Endodermal cell (in vitro differentiated cells): ENCODE measurements around the gene ABHD16A. TPM values are rescaled to one million over a fixed set of nuclear protein-coding genes. Genes with fewer than 3 reads are reported as not detected.

ENCODE experiments used
- DNase-seq: peaks from one replicate; pipeline ENCODE4 v3.0.0-alpha.2; 2017
- H3K27ac ChIP-seq: 2 replicates; pipeline ENCODE4 v1.5.1; 2013; ENCODE audit warnings: mild to moderate bottlenecking, low read depth, low read length, moderate library complexity
- H3K27me3 ChIP-seq: 2 replicates; pipeline ENCODE4 v1.6.1; 2013; ENCODE audit warnings: mild to moderate bottlenecking, low read length, moderate library complexity; ENCODE audit not compliant: insufficient read depth, control insufficient read depth, poor library complexity, severe bottlenecking
- H3K36me3 ChIP-seq: 2 replicates; pipeline ENCODE4 v1.7.0; 2013; ENCODE audit warnings: mild to moderate bottlenecking, low read length, moderate library complexity; ENCODE audit not compliant: control insufficient read depth, insufficient read depth
- H3K4me1 ChIP-seq: one replicate; pipeline ENCODE4 v1.7.0; 2013; ENCODE audit warnings: low read length; ENCODE audit not compliant: control insufficient read depth, insufficient read depth
- H3K4me3 ChIP-seq: 2 replicates; pipeline ENCODE4 v1.5.1; 2013; ENCODE audit warnings: mild to moderate bottlenecking, low read length, moderate library complexity
- H3K9ac ChIP-seq: 2 replicates; pipeline ENCODE4 v1.6.1; 2013; ENCODE audit warnings: mild to moderate bottlenecking, low read length, moderate library complexity; ENCODE audit not compliant: poor library complexity, severe bottlenecking; ENCODE audit errors: extremely low read depth
- H3K9me3 ChIP-seq: 2 replicates; pipeline ENCODE4 v1.6.1; 2013; ENCODE audit warnings: mild to moderate bottlenecking, low read length, moderate library complexity; ENCODE audit not compliant: control insufficient read depth
- H3K27ac Mint-ChIP-seq: 2 replicates; pipeline ENCODE4 v1.8.0; 2020; ENCODE audit warnings: mixed read lengths
- H3K27me3 Mint-ChIP-seq: 2 replicates; pipeline ENCODE4 v1.8.0; 2021; ENCODE audit warnings: mild to moderate bottlenecking, mixed read lengths; ENCODE audit not compliant: insufficient read depth
- H3K36me3 Mint-ChIP-seq: 2 replicates; pipeline ENCODE4 v1.8.0; 2020; ENCODE audit warnings: low read depth, mixed read lengths
- H3K4me1 Mint-ChIP-seq: 2 replicates; pipeline ENCODE4 v1.8.0; 2020; ENCODE audit warnings: mixed read lengths
- H3K4me3 Mint-ChIP-seq: 2 replicates; pipeline ENCODE4 v1.8.0; 2020; ENCODE audit warnings: mild to moderate bottlenecking, moderate library complexity, mixed read lengths
- H3K9me3 Mint-ChIP-seq: 2 replicates; pipeline ENCODE4 v1.8.0; 2020; ENCODE audit warnings: mild to moderate bottlenecking, mixed read lengths
- WGBS, 2 experiments: methylation state at CpG; one replicate each; pipeline versions ENCODE4 v1.1.5 to v1.1.7; 2013; ENCODE audit warnings: missing lambda C conversion rate in 2 of 2, mixed read lengths in 1 of 2; ENCODE audit not compliant: insufficient coverage in 1 of 2, insufficient read length in 1 of 2; 5-methylcytosine and 5-hydroxymethylcytosine counted together
- total RNA-seq, 2 donors: library from RNA; stranded (reverse); fragmentation: NEBNext Ultra II Directional in 1 of 2; extraction: Animal tissue kit (Norgen Biotek cat#: 25700) in 1 of 2; gene quantifications; 2 replicates in 1 of 2; 3 replicates in 1 of 2; pipeline ENCODE4 v1.2.1, GENCODE V29; 2021
- TF ChIP-seq, protein P1 (sequence below): fragments of 200-600 bp; sonication (generic); conservative IDR thresholded peaks from 2 replicates; pipeline ENCODE4 v1.5.0; 2021; ENCODE audit warnings: antibody characterized with exemption, mild to moderate bottlenecking

ABHD16A gene
- total RNA-seq, 2 donors from 2014 or later, result 38.3 to 59.5 TPM

- Mint-ChIP-seq H3K9me3 (no peaks in the 10 kb centered on the region), H3K27me3 (no peaks in the 10 kb centered on the region), H3K36me3 (peaks cover 12% of the 10 kb centered on the region), H3K4me3 (peak within 1 kb of the TSS; percentile 99), H3K4me1 (peaks cover 43% of the 10 kb centered on the region), H3K27ac (peak within 1 kb of the TSS; percentile 97)
- no peaks in the 10 kb centered on the region for H3K27me3 ChIP-seq
- TF ChIP-seq, protein P1, sequence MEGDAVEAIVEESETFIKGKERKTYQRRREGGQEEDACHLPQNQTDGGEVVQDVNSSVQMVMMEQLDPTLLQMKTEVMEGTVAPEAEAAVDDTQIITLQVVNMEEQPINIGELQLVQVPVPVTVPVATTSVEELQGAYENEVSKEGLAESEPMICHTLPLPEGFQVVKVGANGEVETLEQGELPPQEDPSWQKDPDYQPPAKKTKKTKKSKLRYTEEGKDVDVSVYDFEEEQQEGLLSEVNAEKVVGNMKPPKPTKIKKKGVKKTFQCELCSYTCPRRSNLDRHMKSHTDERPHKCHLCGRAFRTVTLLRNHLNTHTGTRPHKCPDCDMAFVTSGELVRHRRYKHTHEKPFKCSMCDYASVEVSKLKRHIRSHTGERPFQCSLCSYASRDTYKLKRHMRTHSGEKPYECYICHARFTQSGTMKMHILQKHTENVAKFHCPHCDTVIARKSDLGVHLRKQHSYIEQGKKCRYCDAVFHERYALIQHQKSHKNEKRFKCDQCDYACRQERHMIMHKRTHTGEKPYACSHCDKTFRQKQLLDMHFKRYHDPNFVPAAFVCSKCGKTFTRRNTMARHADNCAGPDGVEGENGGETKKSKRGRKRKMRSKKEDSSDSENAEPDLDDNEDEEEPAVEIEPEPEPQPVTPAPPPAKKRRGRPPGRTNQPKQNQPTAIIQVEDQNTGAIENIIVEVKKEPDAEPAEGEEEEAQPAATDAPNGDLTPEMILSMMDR, result no peak
- peak within 1 kb of the TSS; percentile 78 for H3K27ac ChIP-seq
- H3K4me1 ChIP-seq, result peaks cover 13% of the 10 kb centered on the region
- H3K4me3 ChIP-seq, result peak within 1 kb of the TSS; percentile 80
- H3K9ac ChIP-seq, result peak within 1 kb of the TSS; percentile 64
- peak; percentile 100 for DNase-seq
- peaks cover 5% of the 10 kb centered on the region for H3K36me3 ChIP-seq
- no peaks in the 10 kb centered on the region for H3K9me3 ChIP-seq
- 3 to 6% methylated on average over 31 to 58 of the region's 58 CpGs for WGBS, 2 experiments
Measured at GRCh38 chr6:31739639-31740396, 36.7 kb upstream of the ABHD16A start, which contains the start of gene MSH5. TSS of gene MSH5 (plus strand) at chr6:31740005. CDS start at chr6:31740467, 462 bp downstream.

DNA sequence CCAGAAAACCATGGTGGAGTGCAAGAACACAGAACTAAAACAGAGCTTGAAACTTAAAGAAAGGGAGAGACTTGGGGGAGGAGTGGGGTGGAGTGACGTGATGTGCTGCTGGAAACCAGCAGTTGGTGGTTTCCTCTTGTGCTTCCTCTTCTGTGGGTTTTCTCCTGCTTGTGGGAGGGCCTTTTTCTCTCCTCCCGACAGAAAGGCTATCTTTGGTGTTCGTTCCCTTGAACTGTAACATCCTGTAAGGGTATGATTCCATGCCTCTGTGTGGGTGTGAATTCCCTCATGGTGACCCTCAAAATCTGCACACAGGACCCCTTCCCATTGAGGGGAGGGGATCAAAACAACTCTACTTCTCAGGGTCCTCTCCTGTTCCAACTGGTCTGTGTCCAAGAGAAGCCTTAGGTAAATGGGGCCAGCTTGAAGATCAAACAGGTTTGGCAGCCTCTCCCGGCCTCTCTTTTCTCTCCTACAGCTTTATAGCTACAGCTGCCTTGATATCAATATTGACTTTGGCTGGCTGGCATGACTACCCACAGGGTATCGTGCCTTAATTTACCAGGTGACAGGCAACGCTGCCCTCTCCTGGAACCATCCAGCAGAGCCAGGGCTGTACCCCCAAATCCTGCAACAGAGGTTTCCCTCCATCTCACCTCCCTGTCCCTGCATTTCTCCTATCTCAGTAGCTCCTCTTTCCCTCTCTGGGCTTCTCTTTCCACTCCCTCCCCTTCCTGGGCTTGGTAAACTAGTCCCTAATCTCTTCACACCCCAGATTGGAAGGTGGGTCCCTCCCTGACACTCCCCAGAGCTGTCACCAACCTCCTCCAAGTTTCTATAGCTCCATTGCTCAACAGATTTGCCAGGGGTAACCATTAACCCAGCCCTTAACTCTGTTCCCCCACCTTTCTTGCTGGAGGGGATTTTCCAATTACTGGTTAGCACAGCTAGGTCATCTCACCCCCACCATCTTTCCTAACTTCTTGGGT is 35.2 kb upstream of the ABHD16A start:
- no peaks in the 10 kb centered on the region for H3K9me3 ChIP-seq
- Mint-ChIP-seq H3K9me3 (no peaks in the 10 kb centered on the region), H3K27ac (peak overlapping the region; percentile 93), H3K36me3 (peaks cover 24% of the 10 kb centered on the region), H3K27me3 (no peaks in the 10 kb centered on the region), H3K4me3 (peak overlapping the region; percentile 99), H3K4me1 (peaks cover 46% of the 10 kb centered on the region)
- peak; percentile 62 for DNase-seq
- H3K36me3 ChIP-seq, result peaks cover 18% of the 10 kb centered on the region
- peak overlapping the region; percentile 51 for H3K4me3 ChIP-seq
- TF ChIP-seq, protein P1, result peak; percentile 32
- H3K9ac ChIP-seq, result peak overlapping the region; percentile 38
- WGBS, 2 experiments, result 58 to 81% methylated on average over 3 to 6 of the region's 6 CpGs
- H3K27ac ChIP-seq, result peak overlapping the region; percentile 87
- peaks cover 18% of the 10 kb centered on the region for H3K4me1 ChIP-seq
- no peaks in the 10 kb centered on the region for H3K27me3 ChIP-seq

DNA sequence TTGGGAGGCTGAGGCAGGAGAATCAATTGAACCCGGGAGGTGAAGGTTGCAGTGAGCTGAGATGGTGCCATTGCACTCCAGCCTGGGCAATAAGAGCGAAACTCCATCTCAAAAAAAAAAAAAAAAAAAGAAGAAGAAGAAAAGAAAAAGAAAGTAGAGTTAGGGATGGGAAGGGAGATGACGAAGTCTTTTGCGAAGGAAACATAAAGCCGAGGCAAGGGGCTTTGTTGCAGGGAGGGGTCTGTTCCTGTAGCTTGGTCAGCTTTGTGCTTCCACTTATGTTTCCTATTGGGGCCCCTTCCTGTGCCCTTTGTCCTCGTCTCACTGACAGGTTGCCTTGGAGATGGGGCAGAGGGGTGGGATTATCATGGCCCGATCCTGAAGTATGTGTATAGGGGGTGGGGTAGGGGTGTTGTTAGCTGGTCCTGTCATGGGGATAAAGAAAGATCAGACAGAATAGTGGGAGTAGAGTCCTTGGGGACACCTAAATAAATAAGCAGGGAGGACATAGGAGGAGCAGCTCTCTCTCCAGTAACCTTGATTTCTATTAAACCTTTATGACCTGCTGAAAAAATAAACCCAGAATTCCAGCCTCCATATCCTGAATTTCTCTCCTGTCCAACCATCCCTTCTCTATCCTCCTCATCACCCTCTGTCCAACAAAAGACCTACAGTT is 34.3 kb upstream of the ABHD16A start:
- WGBS, 2 experiments, result 19 to 50% methylated on average over 4 to 6 of the region's 7 CpGs
- no peaks in the 10 kb centered on the region for H3K9me3 ChIP-seq
- peak overlapping the region; percentile 93 for H3K27ac Mint-ChIP-seq
- no peaks in the 10 kb centered on the region for H3K27me3 Mint-ChIP-seq
- peak overlapping the region; percentile 87 for H3K27ac ChIP-seq
- H3K27me3 ChIP-seq, result no peaks in the 10 kb centered on the region
- DNase-seq, result peak; percentile 60
- H3K4me3 ChIP-seq, result peak overlapping the region; percentile 51
- H3K4me3 Mint-ChIP-seq, result peak overlapping the region; percentile 99
- peak overlapping the region; percentile 38 for H3K9ac ChIP-seq
- H3K4me1 ChIP-seq, result peaks cover 18% of the 10 kb centered on the region
- peaks cover 29% of the 10 kb centered on the region for H3K36me3 Mint-ChIP-seq
- TF ChIP-seq, protein P1, result no peak
- peaks cover 25% of the 10 kb centered on the region for H3K36me3 ChIP-seq
- peaks cover 41% of the 10 kb centered on the region for H3K4me1 Mint-ChIP-seq
- no peaks in the 10 kb centered on the region for H3K9me3 Mint-ChIP-seq
